Measurements from ENCODE around the gene AFAP1.

The AFAP1 gene, protein sequence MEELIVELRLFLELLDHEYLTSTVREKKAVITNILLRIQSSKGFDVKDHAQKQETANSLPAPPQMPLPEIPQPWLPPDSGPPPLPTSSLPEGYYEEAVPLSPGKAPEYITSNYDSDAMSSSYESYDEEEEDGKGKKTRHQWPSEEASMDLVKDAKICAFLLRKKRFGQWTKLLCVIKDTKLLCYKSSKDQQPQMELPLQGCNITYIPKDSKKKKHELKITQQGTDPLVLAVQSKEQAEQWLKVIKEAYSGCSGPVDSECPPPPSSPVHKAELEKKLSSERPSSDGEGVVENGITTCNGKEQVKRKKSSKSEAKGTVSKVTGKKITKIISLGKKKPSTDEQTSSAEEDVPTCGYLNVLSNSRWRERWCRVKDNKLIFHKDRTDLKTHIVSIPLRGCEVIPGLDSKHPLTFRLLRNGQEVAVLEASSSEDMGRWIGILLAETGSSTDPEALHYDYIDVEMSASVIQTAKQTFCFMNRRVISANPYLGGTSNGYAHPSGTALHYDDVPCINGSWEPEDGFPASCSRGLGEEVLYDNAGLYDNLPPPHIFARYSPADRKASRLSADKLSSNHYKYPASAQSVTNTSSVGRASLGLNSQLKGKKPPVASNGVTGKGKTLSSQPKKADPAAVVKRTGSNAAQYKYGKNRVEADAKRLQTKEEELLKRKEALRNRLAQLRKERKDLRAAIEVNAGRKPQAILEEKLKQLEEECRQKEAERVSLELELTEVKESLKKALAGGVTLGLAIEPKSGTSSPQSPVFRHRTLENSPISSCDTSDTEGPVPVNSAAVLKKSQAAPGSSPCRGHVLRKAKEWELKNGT

GRCh38 chr4:7939377-7940108, at the start of gene AFAP1:
Gene AFAP1 (minus strand): TSS chr4:7939861. CDS start chr4:7872078, 67,783 bp downstream.
- peak; percentile 71 to 88 for DNase-seq (ENCODE audit: low read depth in 1 of 2, low spot score in 1 of 2)

DNA sequence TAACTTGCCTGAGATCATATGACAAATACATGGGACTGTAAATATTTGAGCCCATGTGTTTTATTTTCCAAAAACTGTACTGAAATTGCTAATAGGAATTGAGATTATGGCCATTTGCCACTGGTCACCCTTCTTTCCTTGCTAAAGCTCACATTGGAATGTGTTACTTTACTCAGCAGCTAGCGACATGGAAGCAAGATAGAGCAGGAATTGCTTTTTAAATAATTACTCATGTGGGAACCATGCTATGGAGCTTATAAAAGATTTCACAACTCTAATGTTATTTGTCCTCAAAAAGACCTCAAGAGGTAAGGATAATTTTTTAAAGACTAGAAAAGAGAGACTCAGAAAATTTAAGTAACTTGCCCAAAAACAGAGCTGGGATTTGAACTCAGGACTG, 48.8 kb upstream of the AFAP1 start:
- DNase-seq (ENCODE audit: low read depth in 1 of 2, low spot score in 1 of 2) = no peak

GRCh38 chr4:7987148-7987989, 47.7 kb upstream of the AFAP1 start:
- DNase-seq (ENCODE audit: low read depth in 1 of 2, low spot score in 1 of 2) = peak; percentile 60 to 64

DNA sequence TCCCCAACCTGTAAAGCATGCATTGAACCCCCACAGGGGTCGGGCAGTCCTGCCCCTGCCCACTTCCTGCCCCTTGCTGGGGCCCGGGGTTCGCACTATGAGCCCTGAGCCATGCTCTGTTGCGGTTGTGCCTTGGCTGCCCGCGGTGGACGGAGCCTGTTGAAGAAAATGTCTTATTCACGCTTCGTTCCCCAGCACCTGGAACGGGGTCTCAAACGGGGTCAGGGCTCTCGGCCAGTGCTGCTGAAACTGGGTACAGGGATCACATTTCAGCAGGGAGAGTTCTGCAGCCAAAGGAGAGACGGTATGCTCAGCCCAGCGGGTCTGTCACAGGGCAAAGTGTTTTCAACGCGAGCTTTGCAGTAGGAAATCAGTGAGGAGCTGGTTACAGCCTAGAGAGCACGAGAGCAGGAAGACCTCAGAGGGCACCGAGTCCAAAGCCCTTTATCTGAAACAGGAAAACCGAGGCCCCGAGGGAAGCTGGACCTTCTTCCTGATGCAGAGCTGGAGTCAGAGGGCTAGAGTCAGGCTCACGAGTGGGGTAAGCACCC, 46.3 kb upstream of the AFAP1 start:
- no peak for DNase-seq (ENCODE audit: low read depth in 1 of 2, low spot score in 1 of 2)

DNA sequence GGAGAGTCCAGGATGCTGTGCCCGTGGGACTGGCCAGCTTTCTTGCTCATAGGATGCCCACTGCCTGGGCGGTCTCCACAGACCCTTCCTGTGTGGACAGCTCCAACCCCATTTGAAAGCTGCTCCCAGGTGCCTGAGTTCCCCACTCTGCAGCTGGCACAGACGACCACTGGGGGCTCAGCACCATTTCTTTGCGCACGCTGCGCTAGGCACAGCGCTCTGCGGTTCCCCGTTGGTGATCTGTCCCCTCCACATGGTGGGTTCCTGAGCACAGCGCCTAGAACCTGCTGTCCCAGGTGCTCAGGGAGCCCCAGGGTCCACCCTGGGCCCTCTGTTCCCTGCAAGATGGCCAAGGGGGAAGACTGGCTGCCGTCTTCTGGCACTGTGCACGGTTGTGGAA, 45.4 kb upstream of the AFAP1 start:
- no peak for DNase-seq (ENCODE audit: low read depth in 1 of 2, low spot score in 1 of 2)

GRCh38 chr4:7984286-7984925, 44.7 kb upstream of the AFAP1 start:
- no peak for DNase-seq (ENCODE audit: low read depth in 1 of 2, low spot score in 1 of 2)

- DNase-seq (ENCODE audit: low read depth in 1 of 2, low spot score in 1 of 2) = no peak
Observed at GRCh38 chr4:7983296-7983695, 43.6 kb upstream of the AFAP1 start.

DNA sequence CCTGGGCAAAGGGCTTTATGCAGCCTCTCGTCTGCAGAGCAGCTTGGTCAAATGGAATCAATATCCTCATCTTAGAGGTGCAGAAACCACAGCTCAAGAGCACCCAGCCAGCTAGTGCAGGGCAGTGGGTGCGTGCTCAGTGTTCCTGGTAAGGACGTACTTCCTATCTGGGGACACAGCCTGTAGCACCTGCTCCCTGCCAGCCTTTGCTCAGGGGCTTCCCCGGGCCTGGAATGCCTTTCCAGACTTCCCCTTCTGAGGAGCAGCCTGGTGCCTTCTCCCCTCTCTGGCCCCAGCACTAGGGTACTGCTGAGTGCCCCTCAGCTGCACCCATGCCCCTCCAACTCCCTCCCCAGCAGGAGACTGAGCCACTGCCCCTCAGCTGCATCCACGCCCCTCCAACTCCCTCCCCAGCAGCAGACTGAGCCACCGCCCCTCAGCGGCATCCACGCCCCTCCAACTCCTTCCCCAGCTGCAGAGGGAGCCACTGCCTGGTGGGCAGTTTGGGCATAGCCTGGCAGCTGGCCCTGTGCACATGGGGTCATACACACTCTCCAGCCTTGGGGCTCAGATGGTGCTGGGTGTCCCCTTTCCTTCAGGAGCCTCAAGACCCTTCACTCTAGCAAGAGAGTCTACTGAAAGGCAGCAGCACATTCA, 42.2 kb upstream of the AFAP1 start:
- no peak for DNase-seq (ENCODE audit: low read depth in 1 of 2, low spot score in 1 of 2)

- no peak for DNase-seq (ENCODE audit: low read depth in 1 of 2, low spot score in 1 of 2)
Observed at GRCh38 chr4:7980036-7980435, 40.4 kb upstream of the AFAP1 start.

DNA sequence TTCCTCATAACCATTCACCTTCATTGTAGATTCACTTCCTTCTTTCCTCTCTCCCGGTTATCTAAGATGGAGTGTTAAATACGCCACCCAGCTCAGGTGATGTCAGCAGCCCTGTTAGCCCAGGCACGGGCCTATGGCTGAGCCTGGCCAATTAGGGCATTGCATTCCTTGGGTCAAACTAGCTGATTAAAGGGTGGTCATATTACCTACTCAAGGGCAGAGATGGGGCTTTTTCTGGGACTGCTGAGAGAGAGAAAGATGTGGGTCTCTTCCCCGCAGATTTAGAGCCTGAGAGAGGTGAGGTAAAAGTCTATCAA, 39.9 kb upstream of the AFAP1 start:
- no peak for DNase-seq (ENCODE audit: low read depth in 1 of 2, low spot score in 1 of 2)

GRCh38 chr4:7978907-7979651, 39.4 kb upstream of the AFAP1 start:
- no peak for DNase-seq (ENCODE audit: low read depth in 1 of 2, low spot score in 1 of 2)

DNA sequence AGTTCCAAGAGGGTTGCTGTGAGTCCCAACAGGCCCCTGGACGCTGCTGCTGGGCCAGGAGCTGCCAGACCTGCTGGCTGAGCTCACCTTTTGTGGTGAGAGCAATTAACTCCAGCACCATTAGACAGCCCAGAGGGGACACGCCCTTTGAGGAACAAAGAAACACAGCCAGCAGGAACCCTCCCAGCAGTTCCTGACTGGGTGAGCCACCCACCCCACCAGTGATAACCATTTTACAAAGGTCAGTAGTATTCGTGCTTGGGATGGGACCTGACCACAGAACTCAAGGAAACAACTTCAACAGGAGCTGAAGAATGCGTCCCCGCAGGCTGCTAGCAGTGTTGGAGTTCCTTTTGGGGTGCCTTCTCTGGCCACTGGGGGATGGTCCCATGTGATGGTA, 38.8 kb upstream of the AFAP1 start:
- no peak for DNase-seq (ENCODE audit: low read depth in 1 of 2, low spot score in 1 of 2)

DNA sequence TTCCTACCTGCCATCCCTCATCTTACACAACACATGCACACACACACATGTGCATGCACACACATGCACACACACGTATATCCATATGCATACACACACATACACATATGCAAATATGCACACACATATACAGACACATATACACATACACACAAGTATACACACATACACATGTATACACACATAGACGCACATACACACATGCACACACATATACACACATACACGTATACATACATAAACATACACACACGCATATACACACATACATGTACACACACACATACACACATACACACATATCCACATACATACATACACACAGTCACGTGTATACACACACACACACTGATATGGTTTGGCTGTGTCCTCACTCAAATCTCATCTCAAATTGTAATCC, 37.0 kb upstream of the AFAP1 start:
- DNase-seq (ENCODE audit: low read depth in 1 of 2, low spot score in 1 of 2) = no peak

- DNase-seq (ENCODE audit: low read depth in 1 of 2, low spot score in 1 of 2) = no peak
Observed at GRCh38 chr4:7976025-7976424, 36.4 kb upstream of the AFAP1 start.

- DNase-seq (ENCODE audit: low read depth in 1 of 2, low spot score in 1 of 2) = no peak
Observed at GRCh38 chr4:7974425-7974824, 34.8 kb upstream of the AFAP1 start.

DNA sequence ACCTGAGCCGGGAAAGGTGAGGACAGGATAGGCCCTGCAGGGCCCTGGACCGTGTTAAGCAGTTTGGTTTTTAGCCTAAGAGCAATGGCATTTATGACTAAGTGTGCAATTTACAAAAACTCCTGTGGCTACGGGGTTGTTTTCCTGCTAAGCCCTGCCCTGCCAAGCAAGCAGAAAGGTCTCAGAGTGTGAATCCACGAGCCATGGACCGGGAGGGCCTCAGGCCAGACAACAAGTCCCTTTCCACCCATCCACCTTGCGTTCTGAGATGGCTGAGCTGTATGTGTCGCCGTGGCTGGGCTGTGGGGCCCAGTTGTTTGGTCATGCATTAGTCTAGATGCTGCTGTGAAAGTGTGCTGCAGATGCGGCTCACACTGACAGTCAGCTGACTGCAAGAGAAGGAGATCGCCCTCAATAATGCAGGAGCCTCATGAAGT, 33.9 kb upstream of the AFAP1 start:
- no peak for DNase-seq (ENCODE audit: low read depth in 1 of 2, low spot score in 1 of 2)

DNA sequence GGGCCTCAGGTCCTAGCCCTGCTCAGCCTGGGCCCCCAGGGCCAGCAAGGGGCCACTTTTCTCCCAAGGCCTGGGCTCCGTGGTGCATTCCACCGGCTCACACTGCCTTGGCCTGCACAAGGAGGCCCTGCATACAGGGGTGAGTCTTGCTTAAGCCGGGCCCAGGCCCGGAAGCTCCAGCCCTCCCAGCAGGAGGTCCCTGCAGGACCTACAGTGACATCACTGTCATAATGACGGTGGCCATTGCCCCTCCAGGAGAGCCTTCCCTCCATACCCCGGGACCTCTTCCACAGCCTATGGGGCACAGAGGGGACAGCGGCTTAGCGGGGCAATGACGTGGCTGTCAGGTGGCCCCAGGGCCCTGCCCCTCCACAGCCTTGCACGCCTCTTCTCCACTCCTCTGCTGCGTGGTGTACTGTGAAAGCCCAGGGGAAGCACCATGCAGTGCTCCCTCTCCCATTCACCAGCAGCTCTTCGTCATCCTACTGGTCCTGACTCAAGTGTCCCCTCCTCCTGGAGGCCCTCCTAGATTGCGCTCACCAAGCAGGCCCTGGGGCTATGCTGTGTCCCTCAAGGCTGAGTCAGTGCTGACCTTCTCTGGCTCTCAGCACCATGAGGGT, 32.3 kb upstream of the AFAP1 start:
- no peak for DNase-seq (ENCODE audit: low read depth in 1 of 2, low spot score in 1 of 2)

DNA sequence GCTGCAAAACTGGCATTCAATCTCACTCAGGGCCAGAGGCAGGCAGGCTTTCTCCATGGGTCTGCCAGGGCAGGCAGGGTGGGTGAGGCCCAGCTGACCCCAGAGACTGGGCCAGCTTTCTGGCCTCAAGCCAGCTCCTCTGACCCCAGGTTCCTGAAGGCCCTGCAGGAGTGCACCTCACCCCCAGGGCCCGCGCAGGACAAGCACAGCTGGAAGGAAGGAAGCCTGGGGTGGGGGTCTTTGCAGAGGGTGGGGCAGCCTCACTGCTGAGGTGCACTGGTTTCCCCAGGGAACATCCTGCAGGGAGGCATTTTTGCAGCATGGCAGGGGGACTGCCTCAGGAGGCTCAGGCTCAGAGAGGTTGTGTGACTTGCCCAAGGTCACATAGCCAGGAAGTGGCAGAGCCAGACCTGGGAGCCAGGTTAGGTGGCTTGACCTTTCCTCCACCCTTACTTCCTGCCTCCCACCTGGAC, 31.5 kb upstream of the AFAP1 start:
- no peak for DNase-seq (ENCODE audit: low read depth in 1 of 2, low spot score in 1 of 2)

All from activated T-helper 1 cell treated with anti-CD3 and anti-CD28 coated beads, Interleukin-2, amount 50 U/mL, for 16 hours (primary cell).